RKO (cell line): ENCODE data around the gene LRRC39.
"Not testable (repeated sequence)": the region's sequence is repeated elsewhere in the genome, so short reads cannot be mapped to it uniquely, and the experiment has no call there.

Experiments
- DNase-seq: peaks from one replicate; pipeline ENCODE4 v3.0.0-alpha.2; 2016; ENCODE audit warnings: low spot score

Gene LRRC39

DNA sequence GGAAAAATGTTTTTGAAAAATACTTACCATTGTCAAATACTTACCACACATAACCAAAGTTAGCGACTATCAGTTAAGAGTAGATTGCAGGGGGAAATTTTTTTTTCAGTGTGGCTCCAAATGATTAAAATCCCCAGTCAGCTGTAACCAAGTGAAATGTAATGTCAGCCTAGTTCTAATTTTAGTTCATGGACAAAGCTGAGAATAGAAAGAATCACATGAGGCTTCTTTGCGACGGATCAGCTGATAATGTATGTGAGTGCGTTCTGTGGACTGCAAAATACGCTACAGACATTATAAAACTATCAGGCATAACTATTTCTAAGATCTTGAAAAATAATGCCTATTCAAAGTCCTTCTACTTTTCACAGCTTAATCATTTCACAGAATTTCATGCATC lies at the start of gene LRRC39:
Gene LRRC39 (minus strand): TSS at position 166 of the 400 bp plus-strand sequence. CDS start 9,740 bp downstream, outside the sequence.
- DNase-seq = no peak

DNA sequence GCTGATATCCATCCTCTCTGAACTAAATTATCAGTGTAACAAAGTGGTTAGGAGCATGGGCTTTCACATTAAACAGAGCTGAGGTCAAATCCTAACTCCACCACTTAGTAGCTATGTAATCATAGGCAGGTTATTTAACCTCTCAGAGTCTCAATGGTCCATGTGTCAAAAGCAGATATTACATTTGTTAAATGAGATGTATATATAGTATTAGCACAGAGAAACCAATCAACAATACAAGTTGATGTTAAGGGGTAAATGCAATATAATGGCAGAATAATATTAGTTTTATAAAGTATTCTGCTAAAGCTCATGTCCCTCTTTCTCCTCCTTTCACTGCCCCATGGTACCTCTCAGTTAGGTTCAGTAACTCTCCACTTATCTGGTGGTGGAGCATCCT lies 44.4 kb upstream of the LRRC39 start:
- no peak for DNase-seq

DNA sequence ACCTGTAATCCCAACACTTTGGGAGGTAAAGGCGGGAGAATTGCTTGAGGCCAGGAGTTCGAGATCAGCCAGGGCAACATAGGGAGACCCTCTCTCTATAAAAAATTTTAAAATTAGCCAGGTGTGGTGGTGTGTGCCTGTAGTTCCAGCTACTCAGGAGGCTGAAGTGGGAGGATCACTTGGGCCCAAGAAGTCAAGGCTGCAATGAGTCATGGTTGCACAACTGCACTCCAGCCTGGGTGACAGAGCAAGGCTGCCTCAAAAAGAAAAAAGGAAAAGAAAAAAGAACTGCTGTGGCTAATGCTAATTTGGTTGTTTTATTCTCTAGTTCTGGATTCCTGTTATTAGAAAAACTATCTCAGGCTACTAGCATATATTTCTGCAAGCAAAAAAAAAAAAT lies 41.8 kb upstream of the LRRC39 start:
- peak; percentile 11 for DNase-seq

DNA sequence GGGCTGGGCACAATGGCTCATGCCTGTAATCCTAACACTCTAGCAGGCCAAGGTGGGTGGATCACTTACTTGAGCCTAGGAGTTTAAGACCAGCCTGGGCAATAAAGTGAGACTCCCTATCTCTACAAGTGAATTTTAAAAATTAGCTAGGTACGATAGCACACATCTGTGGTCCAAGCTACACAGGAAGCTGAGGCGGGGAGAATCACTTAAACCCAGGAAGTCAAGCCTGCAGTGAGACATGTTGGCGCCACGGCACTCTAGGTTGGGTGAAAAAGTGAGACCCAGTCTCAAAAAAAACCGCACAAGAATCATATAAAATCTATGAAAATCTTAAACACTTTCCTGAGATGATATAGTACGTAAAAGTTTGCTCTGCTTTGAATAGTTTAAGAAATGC lies 41.4 kb upstream of the LRRC39 start:
- no peak for DNase-seq

DNA sequence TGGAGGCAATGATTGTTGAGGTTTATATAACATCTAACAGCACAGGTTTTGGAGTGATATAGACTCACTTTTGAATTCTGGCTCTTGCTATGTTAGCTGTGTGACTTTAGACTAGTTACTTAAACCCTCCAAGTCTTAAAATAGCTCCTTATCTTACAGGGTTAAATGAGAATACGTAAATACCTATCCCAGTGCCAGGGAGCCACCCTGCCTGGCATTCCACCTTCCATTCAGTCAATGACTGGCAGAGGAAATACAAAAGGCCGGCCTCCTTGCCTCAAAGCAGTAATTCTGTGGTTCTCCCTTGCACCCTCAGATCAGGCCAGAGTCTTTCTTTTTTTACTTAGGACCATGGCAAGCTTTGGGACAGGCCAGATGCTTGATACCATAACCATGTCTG lies 39.8 kb upstream of the LRRC39 start:
- no peak for DNase-seq

DNA sequence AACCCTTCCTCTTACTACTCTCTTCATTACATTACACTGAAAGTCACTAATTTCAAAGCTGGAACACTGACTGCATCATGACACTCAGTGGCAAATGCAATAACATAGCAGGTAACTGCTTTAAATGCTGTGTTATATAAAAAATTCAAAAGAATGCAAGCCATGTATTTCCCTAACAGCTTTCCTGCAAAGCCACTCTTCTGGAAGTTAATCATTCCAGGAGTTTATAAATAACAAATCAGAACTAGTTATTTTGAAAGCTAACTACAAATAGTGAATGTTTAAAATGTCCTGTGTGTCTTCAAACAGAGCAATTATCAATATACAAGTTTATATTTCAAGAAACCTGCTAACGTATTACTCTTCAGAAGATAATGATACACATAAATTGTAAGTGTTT lies 37.0 kb upstream of the LRRC39 start:
- DNase-seq = no peak

DNA sequence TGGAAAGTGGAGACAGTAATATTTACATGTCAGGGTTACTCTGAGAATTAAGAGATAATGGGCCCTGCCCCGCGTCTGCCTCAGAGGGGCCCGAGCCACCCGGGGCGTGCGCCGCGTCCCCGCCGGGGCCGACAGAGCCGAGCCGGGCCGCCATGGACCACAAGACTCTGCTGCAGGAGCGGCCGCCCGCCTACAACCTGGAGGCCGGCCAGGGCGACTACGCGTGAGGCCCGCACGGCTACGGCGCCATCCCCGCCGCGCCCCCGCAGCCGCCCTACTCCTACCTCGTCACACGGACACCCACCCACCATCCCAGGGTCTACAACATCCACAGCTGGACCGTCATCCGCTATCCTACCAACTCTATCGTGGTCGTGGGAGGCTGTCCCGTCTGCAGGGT lies 35.1 kb upstream of the LRRC39 start:
- no peak for DNase-seq

DNA sequence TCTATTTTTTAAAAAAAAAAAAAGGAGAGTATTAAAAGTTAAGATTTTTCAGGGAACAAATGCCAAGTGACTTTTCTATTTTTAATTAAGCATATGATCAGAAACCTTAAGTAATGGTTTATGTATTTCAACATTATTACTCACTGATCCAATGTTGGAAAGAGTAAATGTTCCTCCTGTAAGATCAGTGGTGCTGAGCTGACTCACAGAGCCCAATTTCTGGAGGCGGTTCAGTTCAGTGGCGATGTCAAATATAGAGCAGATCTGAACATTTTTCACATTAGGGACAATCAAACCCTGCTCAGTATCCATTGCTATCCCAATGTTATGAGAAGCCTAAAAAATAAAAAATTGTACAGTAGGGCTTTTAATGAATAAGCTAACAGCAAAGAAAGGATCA lies 28.2 kb upstream of the LRRC39 start:
- DNase-seq = no peak

DNA sequence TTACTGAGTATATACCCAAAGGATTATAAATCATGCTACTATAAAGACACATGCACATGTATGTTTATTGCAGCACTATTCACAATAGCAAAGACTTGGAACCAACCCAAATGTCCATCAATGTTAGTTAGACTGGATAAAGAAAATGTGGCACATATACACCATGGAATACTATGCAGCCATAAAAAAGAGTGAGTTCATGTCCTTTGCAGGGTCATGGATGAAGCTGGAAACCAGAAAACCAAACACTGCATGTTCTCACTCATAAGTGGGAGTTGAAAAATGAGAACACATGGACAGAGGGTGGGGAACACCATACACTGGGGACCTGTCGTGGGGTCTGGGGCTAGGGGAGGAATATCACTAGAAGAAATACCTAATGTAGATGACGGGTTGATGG lies 27.5 kb upstream of the LRRC39 start:
- DNase-seq = not testable (repeated sequence)

DNA sequence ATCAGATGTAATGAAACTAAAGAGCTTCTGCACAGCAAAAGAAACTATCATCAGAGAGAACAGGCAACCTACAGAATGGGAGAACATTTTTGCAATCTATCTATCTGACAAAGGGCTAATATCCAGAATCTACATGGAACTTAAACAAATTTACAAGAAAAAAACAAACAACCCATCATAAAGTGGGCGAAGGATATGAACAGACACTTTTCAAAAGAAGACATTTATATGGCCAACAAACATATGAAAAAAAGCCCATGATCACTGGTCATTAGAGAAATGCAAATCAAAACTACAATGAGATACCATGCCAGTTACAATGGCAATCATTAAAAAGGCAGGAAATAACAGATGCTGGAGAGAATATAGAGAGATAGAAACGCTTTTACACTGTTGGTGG lies 27.0 kb upstream of the LRRC39 start:
- not testable (repeated sequence) for DNase-seq

DNA sequence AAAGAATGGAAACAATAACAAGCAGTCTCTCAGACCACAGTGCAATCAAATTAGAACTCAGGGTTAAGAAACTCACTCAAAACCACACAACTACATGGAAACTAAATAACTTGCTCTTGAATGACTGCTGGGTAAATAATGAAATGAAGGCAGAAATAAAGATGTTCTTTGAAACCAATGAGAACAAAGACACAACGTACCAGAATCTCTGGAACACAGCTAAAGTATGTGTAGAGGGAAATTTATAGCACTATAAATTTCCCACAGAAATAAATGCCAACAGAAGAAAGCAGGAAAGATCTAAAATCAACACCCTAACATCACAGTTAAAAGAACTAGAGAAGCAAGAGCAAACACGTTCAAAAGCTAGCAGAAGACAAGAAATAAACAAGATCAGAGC lies 24.6 kb upstream of the LRRC39 start:
- DNase-seq = not testable (repeated sequence)

DNA sequence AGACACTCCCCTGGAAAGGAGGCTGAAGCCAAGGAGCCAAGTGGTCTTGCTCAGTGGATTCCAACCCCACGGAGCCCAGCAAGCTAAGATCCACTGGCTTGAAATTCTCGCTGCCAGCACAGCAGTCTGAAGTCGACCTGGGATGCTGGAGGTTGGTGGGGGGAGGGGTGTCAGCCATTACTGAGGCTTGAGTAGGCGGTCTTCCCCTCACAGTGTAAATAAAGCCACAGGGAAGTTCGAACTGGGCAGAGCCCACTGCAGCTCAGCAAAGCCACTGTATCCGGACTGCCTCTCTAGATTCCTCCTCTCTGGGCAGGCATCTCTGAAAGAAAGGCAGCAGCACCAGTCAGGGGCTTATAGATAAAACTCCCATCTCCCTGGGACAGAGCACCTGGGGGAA lies 22.0 kb upstream of the LRRC39 start:
- not testable (repeated sequence) for DNase-seq

DNA sequence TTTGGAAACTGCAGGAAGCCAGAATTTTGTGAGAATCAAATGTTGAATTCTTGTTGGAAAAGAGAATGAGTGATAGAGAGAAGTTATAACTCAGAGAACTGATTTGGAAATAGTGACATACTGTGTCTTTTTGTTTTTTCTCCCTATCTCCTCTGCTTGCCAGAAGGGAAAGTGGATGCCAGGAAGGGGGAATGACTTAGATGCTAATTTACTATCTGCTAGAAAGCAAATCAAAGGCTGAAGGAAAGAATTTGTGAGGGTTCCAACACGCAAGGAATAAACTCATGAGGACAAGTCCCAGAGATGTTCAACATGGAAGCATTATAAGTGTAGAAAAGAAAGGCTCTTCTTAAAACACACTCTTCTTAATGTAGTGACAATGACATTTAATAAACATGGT lies 20.5 kb upstream of the LRRC39 start:
- DNase-seq = no peak

DNA sequence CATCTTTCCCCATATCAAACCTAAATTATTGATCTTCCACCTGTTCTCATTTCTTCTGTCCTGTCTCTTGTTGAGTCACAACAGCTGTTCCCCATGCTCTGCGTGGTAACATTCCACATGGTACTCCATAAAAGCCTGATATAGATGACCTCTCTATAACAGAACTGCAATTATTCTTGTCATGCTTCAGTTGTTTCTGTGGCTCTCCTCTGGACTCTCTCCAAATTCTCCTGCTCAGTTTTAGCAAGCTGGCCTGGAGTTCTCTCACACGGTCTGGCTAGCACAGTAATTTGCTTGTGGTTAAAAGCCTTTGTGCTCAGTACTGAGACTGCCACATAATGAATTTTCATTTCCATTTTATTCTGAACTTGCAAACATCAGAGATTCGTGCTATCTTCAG lies 10.6 kb upstream of the LRRC39 start:
- DNase-seq = no peak

DNA sequence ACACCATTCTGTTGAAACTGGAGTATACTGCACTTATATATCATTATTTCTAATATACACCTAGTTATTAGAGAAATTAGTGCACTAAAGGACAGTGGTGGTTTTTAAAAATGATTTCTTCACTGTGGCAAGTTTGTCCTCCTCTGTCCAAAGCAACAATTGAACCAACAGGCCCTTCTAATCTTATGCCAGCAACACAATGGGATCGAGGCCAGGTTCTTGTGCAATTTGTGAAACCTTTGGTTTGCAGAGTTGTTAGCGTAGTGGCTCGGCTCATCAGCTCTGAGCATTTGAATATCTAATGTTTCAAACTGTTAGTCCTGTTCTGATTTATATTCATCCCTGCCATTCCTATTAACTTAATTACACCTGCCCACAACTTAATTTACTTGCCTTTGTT lies 9.9 kb upstream of the LRRC39 start:
- no peak for DNase-seq

DNA sequence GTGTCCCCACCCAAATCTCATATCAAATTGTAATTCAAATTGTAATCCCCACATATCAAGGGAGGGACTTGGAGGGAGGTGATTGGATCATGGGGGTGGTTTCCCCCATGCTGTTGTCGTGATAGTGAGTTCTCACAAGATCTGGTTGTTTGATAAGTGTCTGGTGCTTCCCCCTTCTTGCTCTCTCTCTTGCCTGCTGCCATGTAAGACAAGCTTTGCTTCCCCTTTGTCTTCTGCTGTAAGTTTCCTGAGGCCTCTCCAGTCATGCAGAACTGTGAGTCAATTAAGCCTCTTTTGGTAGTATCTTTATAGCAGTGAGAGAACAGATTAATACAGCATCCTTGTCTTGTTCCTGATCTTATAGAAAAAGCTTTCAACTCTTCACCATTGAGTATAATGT lies 6.5 kb upstream of the LRRC39 start:
- no peak for DNase-seq

DNA sequence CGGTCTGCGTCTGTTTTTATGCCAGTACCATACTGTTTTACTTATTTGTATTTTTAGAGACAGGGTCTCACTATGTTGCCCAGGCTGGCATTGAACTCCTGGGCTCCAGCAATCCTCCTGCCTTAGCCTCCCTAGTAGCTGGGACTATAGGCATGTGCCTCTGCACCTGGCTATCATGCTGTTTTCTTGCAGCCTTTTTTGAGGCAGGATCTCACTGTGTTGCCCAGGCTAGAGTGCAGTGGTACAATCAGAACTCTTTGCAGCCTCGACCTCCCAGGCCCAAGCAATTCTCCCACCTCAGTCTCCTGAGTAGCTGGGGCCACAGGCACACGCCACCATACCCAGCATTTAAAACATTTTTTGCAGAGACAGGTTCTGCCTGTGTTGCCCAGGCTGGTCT lies 5.3 kb upstream of the LRRC39 start:
- no peak for DNase-seq

DNA sequence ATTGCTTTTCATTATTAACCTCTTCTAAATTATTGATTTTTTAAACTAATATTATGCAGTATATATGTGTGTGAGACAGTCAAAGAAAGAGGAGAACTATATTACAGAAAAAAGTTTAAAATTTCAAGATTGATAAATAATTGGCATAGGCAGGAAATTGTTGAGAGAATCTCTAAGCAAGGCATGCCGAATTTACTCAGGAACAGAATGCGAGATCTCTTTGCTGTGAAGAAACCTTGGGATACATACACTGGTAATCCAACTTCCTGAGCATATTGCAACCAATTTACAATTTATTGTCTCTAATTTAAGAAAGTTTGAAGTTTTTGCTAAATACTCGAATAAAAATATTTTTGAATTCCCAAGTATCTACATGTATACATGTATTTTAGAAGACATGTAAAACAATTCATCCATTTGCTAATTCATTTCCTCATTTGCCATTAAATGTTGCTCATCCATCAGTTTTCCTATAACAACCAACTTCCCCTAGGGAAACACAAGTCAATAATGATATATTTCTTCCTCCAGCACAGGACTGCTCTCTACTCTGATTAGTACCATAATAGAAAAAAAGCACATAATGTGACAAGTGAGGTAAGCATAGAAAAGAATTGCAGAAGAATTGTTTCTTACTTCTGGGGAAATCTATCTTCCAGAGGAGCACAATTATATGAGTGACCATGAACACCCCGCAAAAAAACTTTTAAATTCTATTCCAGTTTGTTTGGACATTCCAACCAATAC lies 588 bp downstream of the LRRC39 start:
- DNase-seq = no peak

DNA sequence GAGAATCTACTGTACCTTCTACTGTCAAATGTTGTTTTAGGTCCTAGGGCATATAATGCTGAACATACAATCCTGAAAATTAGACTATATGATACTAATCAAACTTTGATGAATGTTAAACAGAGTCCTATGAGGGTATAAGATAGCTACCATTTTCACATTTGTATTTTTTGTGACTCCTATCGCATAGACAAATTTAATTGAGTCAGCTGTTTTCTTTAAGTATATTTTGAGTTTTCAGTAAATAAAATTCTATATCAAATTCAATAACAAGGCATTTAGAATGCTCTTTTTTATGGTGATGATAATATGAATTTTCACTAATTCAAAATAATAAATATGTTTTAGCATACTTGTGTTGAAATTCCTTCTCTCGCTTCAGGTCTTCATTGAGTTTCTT lies 10.0 kb downstream of the LRRC39 start:
- no peak for DNase-seq

DNA sequence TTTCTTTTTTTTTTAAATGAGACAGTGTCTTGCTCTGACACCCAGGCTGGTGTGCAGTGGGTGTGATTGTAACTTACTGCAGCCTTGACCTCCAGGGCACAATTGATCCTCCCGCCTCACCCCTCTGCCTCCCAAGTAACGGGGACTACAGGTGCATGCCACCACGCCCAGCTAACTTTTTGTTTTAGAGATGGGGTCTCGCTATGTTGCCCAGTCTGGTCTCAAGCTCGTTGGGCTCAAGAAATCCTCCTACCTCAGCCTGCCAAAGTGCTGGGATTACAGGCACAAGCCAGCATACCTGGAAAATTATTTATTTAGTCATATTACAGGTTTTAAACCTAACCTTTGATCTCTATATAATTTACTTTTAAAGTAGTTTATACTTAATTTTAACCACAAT lies 13.4 kb downstream of the LRRC39 start:
- DNase-seq = no peak

DNA sequence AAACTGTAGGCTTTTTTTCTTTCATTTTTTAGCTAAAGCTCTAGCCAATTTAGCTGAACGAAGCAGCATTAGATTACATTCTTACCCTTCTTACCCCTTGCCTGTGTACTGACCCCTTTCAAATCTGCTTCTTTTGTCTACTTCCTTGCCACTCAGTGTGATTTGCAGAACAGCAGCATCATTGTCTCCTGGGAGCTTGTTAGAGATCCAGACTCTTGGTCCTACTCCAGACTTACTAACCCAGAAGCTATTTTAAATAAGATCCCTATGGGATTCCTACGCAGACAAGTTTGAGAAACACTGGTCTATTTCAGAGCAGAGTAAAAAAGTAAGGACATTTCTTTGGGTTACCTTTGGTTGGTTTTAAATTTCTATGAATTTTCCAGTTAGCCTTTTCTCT lies 13.8 kb downstream of the LRRC39 start:
- DNase-seq = no peak

DNA sequence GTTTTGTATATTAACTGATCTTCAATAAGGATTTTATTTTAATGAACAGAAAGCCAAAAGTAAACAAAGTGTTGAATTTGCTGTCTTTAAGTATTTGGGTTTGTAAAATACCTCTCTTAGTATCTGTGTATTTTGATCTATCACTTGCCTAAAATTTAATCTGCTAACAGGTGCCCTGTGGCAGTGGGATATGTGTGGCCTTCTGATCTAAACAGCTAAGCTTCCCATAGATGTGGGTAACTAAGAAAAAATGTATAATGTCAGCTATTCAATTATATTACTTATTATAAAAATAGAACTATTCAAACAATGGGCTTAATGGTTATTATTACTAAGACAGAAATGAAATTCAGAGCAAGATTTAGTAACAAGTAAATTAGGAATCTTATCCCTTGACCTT lies 15.2 kb downstream of the LRRC39 start:
- no peak for DNase-seq

DNA sequence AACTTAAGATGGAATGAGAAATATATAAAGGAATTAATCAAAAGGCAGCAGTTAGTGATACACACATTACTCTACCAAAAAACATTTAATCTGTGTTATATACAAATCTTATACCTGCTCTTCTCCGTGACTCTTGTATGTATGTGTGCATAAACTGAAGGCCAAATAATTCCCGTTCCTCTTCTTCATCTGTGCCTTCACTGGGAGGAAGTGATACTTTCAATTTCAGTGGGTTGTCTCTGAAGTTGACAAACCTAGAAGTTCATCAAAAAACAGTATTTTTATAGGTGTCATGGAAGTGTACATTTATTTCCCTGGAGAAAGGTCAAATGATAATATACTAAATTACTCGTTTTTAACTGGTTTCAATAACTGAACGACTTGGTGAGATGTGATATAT lies 25.8 kb downstream of the LRRC39 start:
- DNase-seq = no peak

DNA sequence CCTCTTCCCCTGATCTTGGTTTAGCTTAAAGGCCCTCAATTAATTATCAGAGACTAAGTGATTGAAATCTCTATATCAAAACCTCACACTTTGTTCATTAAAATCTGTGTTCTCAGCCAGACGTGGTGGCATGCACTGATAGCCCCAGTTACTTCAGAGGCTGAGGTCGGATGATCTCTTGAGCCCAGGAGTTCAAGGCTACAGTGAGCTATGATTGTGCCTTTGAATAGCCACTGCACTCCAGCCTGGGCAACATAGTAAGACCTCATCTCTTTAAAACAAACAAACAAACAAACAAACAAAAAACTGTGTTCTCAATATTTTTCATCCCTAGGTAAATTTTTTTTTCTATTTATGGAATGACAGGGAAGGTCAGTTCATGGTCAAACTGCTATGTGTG lies 26.4 kb downstream of the LRRC39 start:
- DNase-seq = no peak

DNA sequence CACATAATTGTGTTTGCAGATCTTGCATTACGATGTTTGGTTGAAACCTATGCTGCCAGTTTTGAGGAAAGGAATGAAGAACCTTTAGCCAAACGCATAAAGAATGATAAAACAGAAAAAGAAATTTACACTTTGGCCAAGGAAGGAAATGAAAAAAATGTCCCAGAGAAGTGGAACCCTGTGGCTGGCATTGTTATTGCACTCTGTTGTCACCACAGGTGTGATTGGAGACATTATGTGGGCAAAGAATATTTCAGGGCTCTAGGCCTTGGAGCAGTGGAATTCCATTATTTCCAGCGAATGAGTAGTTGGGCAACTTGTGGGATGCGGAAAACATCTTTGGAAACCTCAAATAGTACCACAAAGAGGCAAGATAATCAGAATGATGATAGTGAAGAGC lies 30.2 kb downstream of the LRRC39 start:
- no peak for DNase-seq
